CD14-positive monocyte (primary cell): Measurements from ENCODE around the gene KLF15. TPM values are rescaled to one million over a fixed set of nuclear protein-coding genes. Genes with fewer than 3 reads are reported as not detected.

Experiments used
- DNase-seq, 3 donors: peaks; one replicate each; pipeline ENCODE4 v3.0.0-alpha.2; 2011 to 2022
- H2AFZ ChIP-seq: 2 replicates; pipeline ENCODE4 v1.6.0; 2012; ENCODE audit warnings: mild to moderate bottlenecking, low read depth, low read length, inconsistent platforms; ENCODE audit not compliant: insufficient read depth, poor library complexity, severe bottlenecking
- H3K27ac ChIP-seq, 2 donors: 1 replicate in 1 of 2; 2 replicates in 1 of 2; pipeline ENCODE4 v1.5.1; 2012 to 2013; ENCODE audit warnings: low read length in 2 of 2, control low read depth in 1 of 2, inconsistent platforms in 1 of 2, low read depth in 1 of 2, mild to moderate bottlenecking in 1 of 2
- H3K27me3 ChIP-seq, 2 donors: one replicate each; pipeline versions ENCODE4 v1.6.0 to v1.6.1; 2011 to 2013; ENCODE audit warnings: low read length in 2 of 2; ENCODE audit not compliant: control insufficient read depth in 2 of 2, insufficient read depth in 2 of 2
- H3K36me3 ChIP-seq, 2 donors: replicated peaks in 1 of 2; 1 replicate in 1 of 2; 2 replicates in 1 of 2; pipeline versions ENCODE4 v1.5.1 to v1.6.1; 2012 to 2013; ENCODE audit warnings: low read length in 2 of 2, control low read depth in 1 of 2, inconsistent platforms in 1 of 2, mild to moderate bottlenecking in 1 of 2; ENCODE audit not compliant: insufficient read depth in 2 of 2, control insufficient read depth in 1 of 2
- H3K4me1 ChIP-seq, 2 donors: 1 replicate in 1 of 2; 2 replicates in 1 of 2; pipeline versions ENCODE4 v1.5.1 to v1.6.1; 2012 to 2013; ENCODE audit warnings: low read length in 2 of 2, control low read depth in 1 of 2, inconsistent platforms in 1 of 2, mild to moderate bottlenecking in 1 of 2, moderate library complexity in 1 of 2; ENCODE audit not compliant: insufficient read depth in 2 of 2, control insufficient read depth in 1 of 2
- H3K4me2 ChIP-seq: replicated peaks from 2 replicates; pipeline ENCODE3; 2012; ENCODE audit warnings: low read length, moderate library complexity, mild to moderate bottlenecking; ENCODE audit not compliant: poor library complexity, severe bottlenecking; ENCODE audit errors: extremely low read depth
- H3K4me3 ChIP-seq, 3 experiments: fragments of 200-600 bp in 1 of 3; sonication (generic) in 1 of 3; replicated peaks in 1 of 3; 1 replicate in 2 of 3; 2 replicates in 1 of 3; pipeline ENCODE4 v1.5.1; 2011 to 2013; ENCODE audit warnings: low read length in 3 of 3, mild to moderate bottlenecking in 3 of 3, control low read depth in 2 of 3, low read depth in 2 of 3, inconsistent platforms in 1 of 3, moderate library complexity in 1 of 3
- H3K79me2 ChIP-seq: 2 replicates; pipeline ENCODE4 v1.6.0; 2012; ENCODE audit warnings: mild to moderate bottlenecking, control low read depth, inconsistent platforms, low read length, moderate library complexity; ENCODE audit not compliant: insufficient read depth
- H3K9ac ChIP-seq: 2 replicates; pipeline ENCODE4 v1.6.0; 2017; ENCODE audit warnings: low read length, mild to moderate bottlenecking; ENCODE audit not compliant: insufficient read depth, poor library complexity, severe bottlenecking
- H3K9me3 ChIP-seq, 2 donors: replicated peaks in 1 of 2; 1 replicate in 1 of 2; 2 replicates in 1 of 2; pipeline versions ENCODE4 v1.5.1 to v1.6.1; 2012 to 2013; ENCODE audit warnings: low read length in 2 of 2, control low read depth in 1 of 2; ENCODE audit not compliant: control insufficient read depth in 1 of 2, insufficient read depth in 1 of 2
- H4K20me1 ChIP-seq: 2 replicates; pipeline ENCODE4 v1.6.0; 2012; ENCODE audit warnings: mild to moderate bottlenecking, low read length, control low read depth, moderate library complexity; ENCODE audit not compliant: insufficient read depth
- H3K27ac Mint-ChIP-seq, 7 donors: one replicate each; pipeline ENCODE4 v1.8.0; 2020; ENCODE audit warnings: mild to moderate bottlenecking in 7 of 7, mixed read lengths in 7 of 7, moderate library complexity in 6 of 7, inconsistent platforms in 2 of 7
- H3K27me3 Mint-ChIP-seq, 3 donors: one replicate each; pipeline ENCODE4 v1.8.0; 2021 to 2022; ENCODE audit warnings: low read depth in 3 of 3, mild to moderate bottlenecking in 3 of 3, mixed read lengths in 3 of 3, moderate library complexity in 3 of 3, inconsistent platforms in 1 of 3
- H3K36me3 Mint-ChIP-seq, 2 donors: one replicate each; pipeline ENCODE4 v1.8.0; 2020; ENCODE audit warnings: mixed read lengths in 2 of 2, inconsistent platforms in 1 of 2, mild to moderate bottlenecking in 1 of 2
- H3K4me1 Mint-ChIP-seq: one replicate; pipeline ENCODE4 v1.8.0; 2020; ENCODE audit warnings: mild to moderate bottlenecking, mixed read lengths
- H3K4me3 Mint-ChIP-seq, 2 donors: one replicate each; pipeline ENCODE4 v1.8.0; 2020; ENCODE audit warnings: mild to moderate bottlenecking in 2 of 2, mixed read lengths in 2 of 2, moderate library complexity in 1 of 2
- H3K9me3 Mint-ChIP-seq, 7 donors: one replicate each; pipeline ENCODE4 v1.8.0; 2020 to 2022; ENCODE audit warnings: mixed read lengths in 7 of 7, mild to moderate bottlenecking in 6 of 7, moderate library complexity in 6 of 7, inconsistent platforms in 2 of 7
- CTCF ChIP-seq: fragments of 200-600 bp; IDR thresholded peaks from one replicate; pipeline ENCODE4 v1.8.0; 2022; ENCODE audit warnings: antibody characterized with exemption, mild to moderate bottlenecking
- WGBS: methylation state at CpG from one replicate; pipeline ENCODE4 v1.1.5; 2013; ENCODE audit warnings: missing lambda C conversion rate; ENCODE audit not compliant: insufficient coverage; 5-methylcytosine and 5-hydroxymethylcytosine counted together
- intact Hi-C, 2 donors: fragments of 100-400 bp; cut with micrococcal nuclease; formaldehyde crosslinking; loops; one replicate each; pipeline versions ENCODE4 v1.15.0 to v1.15.1; 2023
- polyA plus RNA-seq, 3 donors: library from polyadenylated mRNA; depleted of rRNA in 1 of 3; unstranded in 2 of 3; stranded (reverse) in 1 of 3; fragments of 300-500 nt in 2 of 3; fragments of >200 nt in 1 of 3; fragmentation: Illumina TruSeq in 2 of 3; gene quantifications; 1 replicate in 2 of 3; 2 replicates in 1 of 3; pipeline ENCODE4 v1.2.3, GENCODE V29; 2012 to 2021

KLF15 gene
- polyA plus RNA-seq, 3 donors, result not detected

GRCh38 chr3:126369490-126369889 lies 12.3 kb upstream of the KLF15 start:
- DNase-seq, result no peak
- WGBS, result 100% methylated on average over 1 of the region's 2 CpGs
- no peak for TF ChIP-seq CTCF
- H3K4me1 ChIP-seq, result no peaks in the 10 kb centered on the region
- H3K27ac Mint-ChIP-seq, result no peak overlapping the region
- H4K20me1 ChIP-seq, result no peaks in the 10 kb centered on the region
- no peak overlapping the region for H2AFZ ChIP-seq
- no peaks in the 10 kb centered on the region for H3K79me2 ChIP-seq
- no peak overlapping the region for H3K4me3 Mint-ChIP-seq
- no peak overlapping the region for H3K4me2 ChIP-seq
- H3K4me1 Mint-ChIP-seq, result peaks cover 2% of the 10 kb centered on the region
- intact Hi-C loops, result no loop called here
- H3K9me3 Mint-ChIP-seq, result peaks cover 0 to 3% (median 0%) of the 10 kb centered on the region in 7 donors
- peaks cover 3 to 5% (median 4%) of the 10 kb centered on the region in 3 donors for H3K27me3 Mint-ChIP-seq
- H3K36me3 ChIP-seq, result no peaks in the 10 kb centered on the region
- H3K27me3 ChIP-seq, result no peaks in the 10 kb centered on the region
- H3K27ac ChIP-seq, result no peak overlapping the region
- H3K36me3 Mint-ChIP-seq, result no peaks in the 10 kb centered on the region
- H3K9ac ChIP-seq, result no peak overlapping the region
- no peak overlapping the region for H3K4me3 ChIP-seq
- H3K9me3 ChIP-seq, result no peaks in the 10 kb centered on the region

GRCh38 chr3:126367316-126367805 lies 10.2 kb upstream of the KLF15 start:
- intact Hi-C loops, result no loop called here
- no peaks in the 10 kb centered on the region for H4K20me1 ChIP-seq
- no peaks in the 10 kb centered on the region for H3K36me3 ChIP-seq
- H2AFZ ChIP-seq, result no peak overlapping the region
- Mint-ChIP-seq H3K27ac (no peak overlapping the region), H3K9me3 (no peaks in the 10 kb centered on the region), H3K27me3 (peaks cover 7 to 13% (median 10%) of the 10 kb centered on the region in 3 donors), H3K4me1 (peaks cover 2% of the 10 kb centered on the region), H3K36me3 (no peaks in the 10 kb centered on the region), H3K4me3 (no peak overlapping the region)
- H3K4me1 ChIP-seq, result no peaks in the 10 kb centered on the region
- no peak for DNase-seq
- H3K4me3 ChIP-seq, result no peak overlapping the region
- H3K79me2 ChIP-seq, result no peaks in the 10 kb centered on the region
- H3K27me3 ChIP-seq, result peaks cover 0 to 5% of the 10 kb centered on the region in 2 donors
- H3K4me2 ChIP-seq, result no peak overlapping the region
- 100% methylated on average over 3 of the region's 6 CpGs for WGBS
- no peaks in the 10 kb centered on the region for H3K9me3 ChIP-seq
- TF ChIP-seq CTCF, result no peak
- H3K27ac ChIP-seq, result no peak overlapping the region
- H3K9ac ChIP-seq, result no peak overlapping the region
